Smooth muscle cell (in vitro differentiated cells): Measurements from ENCODE around the gene VTN. TPM values are rescaled to one million over a fixed set of nuclear protein-coding genes. Genes with fewer than 3 reads are reported as not detected.

ENCODE experiments used
- DNase-seq: peaks from one replicate; lab custom pipeline; 2025; ENCODE audit not compliant: unreplicated experiment; lab: John Stamatoyannopoulos, UW
- H2AFZ ChIP-seq: fragments of 200-600 bp; sonication (generic); 2 replicates; pipeline ENCODE4 v1.6.0; 2016; ENCODE audit warnings: antibody characterized with exemption, low read depth, mild to moderate bottlenecking
- H3F3A ChIP-seq: fragments of 200-600 bp; sonication (generic); 2 replicates; pipeline ENCODE4 v1.6.0; 2017; ENCODE audit warnings: antibody characterized with exemption, low read depth
- H3K27ac ChIP-seq: fragments of 200-600 bp; sonication (generic); 2 replicates; pipeline ENCODE4 v1.5.1; 2016; ENCODE audit warnings: low read depth, mild to moderate bottlenecking
- H3K27me3 ChIP-seq: fragments of 200-600 bp; sonication (generic); 2 replicates; pipeline ENCODE4 v1.6.1; 2016; ENCODE audit warnings: low read depth, mild to moderate bottlenecking
- H3K36me3 ChIP-seq: fragments of 200-600 bp; sonication (generic); 2 replicates; pipeline ENCODE4 v1.5.1; 2016; ENCODE audit warnings: low read depth
- H3K4me1 ChIP-seq: fragments of 200-600 bp; sonication (generic); 2 replicates; pipeline ENCODE4 v1.5.1; 2016; ENCODE audit warnings: low read depth
- H3K4me2 ChIP-seq: fragments of 200-600 bp; sonication (generic); 2 replicates; pipeline ENCODE4 v1.6.0; 2016; ENCODE audit warnings: mild to moderate bottlenecking
- H3K4me3 ChIP-seq: fragments of 200-600 bp; sonication (generic); 2 replicates; pipeline ENCODE4 v1.5.1; 2016; ENCODE audit warnings: mild to moderate bottlenecking
- H3K79me2 ChIP-seq: fragments of 200-600 bp; sonication (generic); 2 replicates; pipeline ENCODE4 v1.6.0; 2016; ENCODE audit warnings: low read depth, mild to moderate bottlenecking
- H3K9ac ChIP-seq: fragments of 200-600 bp; sonication (generic); 2 replicates; pipeline ENCODE4 v1.6.0; 2016; ENCODE audit warnings: low read depth
- H3K9me3 ChIP-seq: fragments of 200-600 bp; sonication (generic); replicated peaks from 2 replicates; pipeline ENCODE4 v1.5.1; 2016; ENCODE audit warnings: low read depth
- H4K20me1 ChIP-seq: fragments of 200-600 bp; sonication (generic); 2 replicates; pipeline ENCODE4 v1.6.0; 2016; ENCODE audit warnings: low read depth
- WGBS: methylation state at CpG from one replicate; pipeline ENCODE4 v1.1.7; 2016; ENCODE audit warnings: low lambda C conversion rate; 5-methylcytosine and 5-hydroxymethylcytosine counted together
- polyA plus RNA-seq: library from polyadenylated mRNA; unstranded; fragments of >200 nt; fragmentation: Nextera tagmentation; extraction: Ambion mirVana; gene quantifications from 2 replicates; pipeline ENCODE4 v1.2.1, GENCODE V29; 2016
- total RNA-seq: library from RNA; depleted of rRNA; stranded (reverse); fragments of >200 nt; gene quantifications from 2 replicates; pipeline ENCODE4 v1.2.3, GENCODE V29; 2014
- TF ChIP-seq, protein P1 (sequence below): fragments of 200-600 bp; sonication (generic); IDR thresholded peaks from 2 replicates; pipeline ENCODE4 v1.5.1; 2017; ENCODE audit warnings: borderline replicate concordance, mild to moderate bottlenecking, antibody characterized with exemption; ENCODE audit not compliant: insufficient read depth, poor library complexity, severe bottlenecking

The VTN gene
- total and polyA plus RNA-seq, 2 experiments from 2014 or later = 60.3 to 90.3 TPM

- no peaks in the 10 kb centered on the region for H3K4me1 ChIP-seq
- H3K4me2 ChIP-seq = no peak overlapping the region
- H4K20me1 ChIP-seq = peaks cover 71% of the 10 kb centered on the region
- H3K9me3 ChIP-seq = no peaks in the 10 kb centered on the region
- no peak overlapping the region for H3K9ac ChIP-seq
- DNase-seq = no peak
- WGBS = 92% methylated on average over 10 of the region's 10 CpGs
- H3K79me2 ChIP-seq = peaks cover 13% of the 10 kb centered on the region
- no peak overlapping the region for H3K4me3 ChIP-seq
- H3F3A ChIP-seq = peaks cover 19% of the 10 kb centered on the region
- no peaks in the 10 kb centered on the region for H3K27me3 ChIP-seq
- no peak overlapping the region for H3K27ac ChIP-seq
- H2AFZ ChIP-seq = no peak overlapping the region
- TF ChIP-seq, protein P1, sequence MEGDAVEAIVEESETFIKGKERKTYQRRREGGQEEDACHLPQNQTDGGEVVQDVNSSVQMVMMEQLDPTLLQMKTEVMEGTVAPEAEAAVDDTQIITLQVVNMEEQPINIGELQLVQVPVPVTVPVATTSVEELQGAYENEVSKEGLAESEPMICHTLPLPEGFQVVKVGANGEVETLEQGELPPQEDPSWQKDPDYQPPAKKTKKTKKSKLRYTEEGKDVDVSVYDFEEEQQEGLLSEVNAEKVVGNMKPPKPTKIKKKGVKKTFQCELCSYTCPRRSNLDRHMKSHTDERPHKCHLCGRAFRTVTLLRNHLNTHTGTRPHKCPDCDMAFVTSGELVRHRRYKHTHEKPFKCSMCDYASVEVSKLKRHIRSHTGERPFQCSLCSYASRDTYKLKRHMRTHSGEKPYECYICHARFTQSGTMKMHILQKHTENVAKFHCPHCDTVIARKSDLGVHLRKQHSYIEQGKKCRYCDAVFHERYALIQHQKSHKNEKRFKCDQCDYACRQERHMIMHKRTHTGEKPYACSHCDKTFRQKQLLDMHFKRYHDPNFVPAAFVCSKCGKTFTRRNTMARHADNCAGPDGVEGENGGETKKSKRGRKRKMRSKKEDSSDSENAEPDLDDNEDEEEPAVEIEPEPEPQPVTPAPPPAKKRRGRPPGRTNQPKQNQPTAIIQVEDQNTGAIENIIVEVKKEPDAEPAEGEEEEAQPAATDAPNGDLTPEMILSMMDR = no peak
- no peaks in the 10 kb centered on the region for H3K36me3 ChIP-seq
Measured at GRCh38 chr17:28343491-28343932, 26.6 kb downstream of the VTN start.

- Histone ChIP-seq H3K4me1 (peaks cover under 1% of the 10 kb centered on the region), H3K4me2 (no peak overlapping the region), H3K9ac (no peak overlapping the region), H3K4me3 (no peak overlapping the region), H3K27ac (no peak overlapping the region), H3K27me3 (no peaks in the 10 kb centered on the region), H3F3A (peaks cover 29% of the 10 kb centered on the region), H3K36me3 (no peaks in the 10 kb centered on the region), H3K79me2 (peaks cover 22% of the 10 kb centered on the region), H3K9me3 (no peaks in the 10 kb centered on the region), H4K20me1 (peaks cover 80% of the 10 kb centered on the region), H2AFZ (no peak overlapping the region)
- WGBS = 96% methylated on average over 14 of the region's 14 CpGs
- TF ChIP-seq, protein P1 = no peak
- no peak for DNase-seq
Measured at GRCh38 chr17:28342313-28342712, 27.8 kb downstream of the VTN start.

GRCh38 chr17:28341516-28341915, 28.6 kb downstream of the VTN start:
- Histone ChIP-seq H3K79me2 (peaks cover 30% of the 10 kb centered on the region), H3K9ac (no peak overlapping the region), H3K36me3 (no peaks in the 10 kb centered on the region)

DNA sequence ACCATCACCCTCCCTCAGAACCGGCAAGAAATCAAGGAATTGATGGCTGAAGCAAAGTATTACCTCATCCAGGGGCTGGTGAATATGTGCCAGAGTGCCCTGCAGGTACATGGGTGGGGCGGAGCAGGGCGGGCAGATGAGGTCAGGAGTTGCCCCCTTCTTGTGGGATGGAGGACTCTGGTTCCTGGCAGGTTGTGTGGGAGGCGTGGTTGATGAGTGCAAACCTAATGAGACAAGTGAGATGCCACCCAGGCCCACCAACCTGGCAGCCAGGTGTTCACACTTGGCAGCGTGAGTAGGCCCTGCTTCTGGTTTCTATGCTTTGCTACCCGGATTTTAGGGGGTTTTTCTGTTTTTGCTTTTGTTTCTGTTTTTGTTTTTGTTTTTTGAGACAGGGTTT, 29.7 kb downstream of the VTN start:
- no peak overlapping the region for H3K9ac ChIP-seq
- peaks cover 18% of the 10 kb centered on the region for H3F3A ChIP-seq
- H3K4me2 ChIP-seq = no peak overlapping the region
- no peak overlapping the region for H3K27ac ChIP-seq
- peaks cover 30% of the 10 kb centered on the region for H3K79me2 ChIP-seq
- peaks cover 63% of the 10 kb centered on the region for H4K20me1 ChIP-seq
- DNase-seq = no peak
- WGBS = 98% methylated on average over 6 of the region's 6 CpGs
- no peak overlapping the region for H3K4me3 ChIP-seq
- TF ChIP-seq, protein P1 = no peak
- H3K9me3 ChIP-seq = no peaks in the 10 kb centered on the region
- H3K4me1 ChIP-seq = peaks cover 9% of the 10 kb centered on the region
- no peak overlapping the region for H2AFZ ChIP-seq
- no peaks in the 10 kb centered on the region for H3K27me3 ChIP-seq
- no peaks in the 10 kb centered on the region for H3K36me3 ChIP-seq

More at GRCh38 chr17:28341516-28341915, 28.6 kb downstream of the VTN start:
- TF ChIP-seq, protein P1 = no peak
- Histone ChIP-seq H2AFZ (no peak overlapping the region), H3F3A (peaks cover 28% of the 10 kb centered on the region), H3K27me3 (no peaks in the 10 kb centered on the region), H3K4me1 (peaks cover 9% of the 10 kb centered on the region), H3K4me3 (no peak overlapping the region), H3K4me2 (no peak overlapping the region), H3K27ac (no peak overlapping the region), H4K20me1 (peaks cover 73% of the 10 kb centered on the region), H3K9me3 (no peaks in the 10 kb centered on the region)
- WGBS = over 99% methylated on average over 11 of the region's 11 CpGs
- no peak for DNase-seq
